NCI-H1694 (cell line): Measurements from ENCODE around the gene CD177.
"Not testable (repeated sequence)": the region's sequence is repeated elsewhere in the genome, so short reads cannot be mapped to it uniquely, and the experiment has no call there.

ENCODE experiments used
- DNase-seq: peaks from one replicate; lab custom pipeline; 2025; lab: John Stamatoyannopoulos, UW

CD177 gene

DNA sequence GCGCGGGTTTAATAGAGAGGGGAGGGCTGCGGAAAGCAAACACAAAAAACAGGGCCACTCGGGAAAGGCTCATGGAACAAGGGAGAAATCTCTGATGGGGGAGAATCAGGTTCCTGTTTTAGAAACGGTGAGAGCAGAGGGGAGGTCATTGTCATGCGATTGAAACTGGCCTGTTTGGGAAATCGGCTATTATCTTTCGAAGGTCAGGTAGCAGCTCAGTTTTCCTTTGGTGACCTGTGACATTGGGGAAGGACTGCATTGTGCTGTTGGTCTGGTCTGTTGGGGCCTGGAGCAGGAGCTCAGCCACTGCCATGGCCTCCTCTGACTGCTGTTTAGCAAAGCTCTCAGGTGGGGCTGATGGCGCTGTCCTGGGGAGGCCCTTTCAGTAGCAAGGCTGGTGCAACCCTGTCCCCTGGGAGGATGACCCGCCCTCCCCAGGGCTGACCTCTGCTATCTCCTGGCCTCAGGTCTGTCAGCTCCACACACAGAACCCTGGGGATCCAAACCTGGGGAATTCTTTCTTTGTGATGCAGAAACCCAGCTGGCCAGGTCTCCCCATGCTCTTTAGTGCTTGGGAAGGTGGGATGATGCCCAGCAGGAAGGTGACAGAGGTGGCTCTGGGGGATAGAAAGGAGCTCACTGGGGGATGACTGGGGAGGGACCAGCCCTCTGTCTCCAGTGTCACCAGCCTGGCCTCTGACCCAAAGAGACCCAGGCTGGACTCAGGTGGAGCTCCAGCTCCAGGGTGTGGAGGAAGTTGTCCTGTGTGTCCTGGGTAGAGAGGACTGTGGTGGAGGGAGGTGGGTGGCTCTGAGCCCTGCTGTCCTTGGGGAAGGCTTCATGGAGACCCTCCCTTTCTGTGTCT lies 21.2 kb upstream of the CD177 start:
- DNase-seq: no peak

DNA sequence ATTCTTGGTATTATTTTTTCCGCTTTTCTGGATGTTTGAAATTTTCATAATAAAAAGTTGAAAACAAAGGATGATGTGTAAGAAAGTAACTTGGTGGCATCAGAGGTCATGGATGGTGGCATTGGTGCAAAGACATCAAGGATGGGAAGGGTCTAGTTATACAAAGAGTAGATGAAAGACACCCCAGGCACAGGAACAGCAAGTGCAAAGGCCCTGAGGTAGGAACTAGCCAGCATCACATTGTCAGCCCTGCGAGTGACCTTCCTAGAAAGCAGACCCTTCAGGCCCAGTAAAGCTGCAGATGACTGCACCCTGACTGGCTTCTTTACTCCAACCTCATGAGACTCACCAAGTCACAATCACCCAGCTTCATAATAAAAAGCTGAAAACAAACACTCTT lies 17.0 kb upstream of the CD177 start:
- not testable (repeated sequence) for DNase-seq

DNA sequence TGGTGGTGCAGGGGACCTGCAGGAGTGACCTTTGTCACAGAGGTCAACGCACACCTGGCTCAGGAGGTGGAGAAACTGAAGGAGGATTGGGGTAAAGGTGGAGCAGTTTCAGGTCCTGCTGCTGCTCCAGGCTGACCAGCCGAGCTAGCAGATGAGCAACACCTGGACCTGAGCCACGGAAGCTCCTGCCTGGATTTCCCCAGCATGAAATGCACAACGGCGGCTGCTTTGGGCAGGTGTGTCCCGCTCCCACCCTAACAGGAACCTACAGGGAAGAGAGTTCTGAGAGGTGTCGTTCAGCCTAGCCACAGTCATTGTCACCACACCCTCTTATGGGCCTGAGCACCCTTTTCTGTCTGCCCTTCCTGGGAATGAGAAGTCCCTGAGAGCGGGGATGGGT lies 15.7 kb upstream of the CD177 start:
- no peak for DNase-seq

DNA sequence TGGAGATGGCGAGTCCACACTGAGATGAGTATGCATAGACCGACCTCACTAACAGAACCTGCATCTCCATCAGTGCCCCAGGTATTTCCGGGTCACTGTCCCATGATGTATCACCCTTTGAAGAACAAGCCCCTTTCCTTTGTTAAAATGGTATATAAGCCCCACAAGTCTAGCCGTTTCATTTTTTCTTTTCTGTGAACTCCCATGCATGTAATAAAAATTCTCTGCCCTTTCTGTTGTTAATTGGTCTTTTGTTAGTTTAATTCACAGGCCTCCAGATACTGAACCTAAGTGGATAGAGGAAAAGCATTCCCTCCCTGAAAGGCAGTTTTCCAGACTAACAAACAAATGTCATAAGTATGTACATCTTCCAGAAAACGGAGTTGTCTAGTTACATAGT lies 15.0 kb upstream of the CD177 start:
- no peak for DNase-seq

DNA sequence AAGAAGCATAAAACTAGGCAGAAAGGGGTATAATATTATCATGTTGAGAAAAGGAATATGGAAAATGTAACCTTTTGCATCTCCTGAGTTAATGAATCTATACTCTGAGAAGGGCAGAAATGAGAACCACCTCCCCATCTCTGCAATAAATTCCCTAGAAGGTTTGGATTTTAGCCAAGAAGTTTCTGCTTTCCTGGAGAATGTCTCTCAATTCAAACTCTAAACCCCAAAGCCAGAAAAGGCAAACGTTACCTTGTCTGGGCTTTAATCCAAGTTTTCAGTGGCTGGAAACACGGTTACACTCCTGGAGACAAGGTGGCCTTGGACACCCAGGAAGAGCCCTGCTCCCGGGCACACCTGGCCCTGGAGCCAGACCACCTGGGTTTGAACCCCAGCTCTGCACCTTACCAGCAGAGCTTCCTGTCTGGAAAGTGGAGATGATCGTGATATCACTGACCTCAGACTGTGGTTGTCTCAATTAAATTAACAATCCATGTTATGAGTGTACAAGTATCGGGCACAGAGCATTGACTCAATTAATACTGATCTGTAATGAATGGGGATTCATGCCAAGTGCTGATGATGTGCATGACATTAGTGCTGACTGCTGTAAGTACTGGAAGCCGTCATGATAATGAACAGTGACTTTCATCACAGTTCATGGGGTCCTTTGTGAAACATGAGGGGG lies 14.1 kb upstream of the CD177 start:
- DNase-seq: not testable (repeated sequence)

DNA sequence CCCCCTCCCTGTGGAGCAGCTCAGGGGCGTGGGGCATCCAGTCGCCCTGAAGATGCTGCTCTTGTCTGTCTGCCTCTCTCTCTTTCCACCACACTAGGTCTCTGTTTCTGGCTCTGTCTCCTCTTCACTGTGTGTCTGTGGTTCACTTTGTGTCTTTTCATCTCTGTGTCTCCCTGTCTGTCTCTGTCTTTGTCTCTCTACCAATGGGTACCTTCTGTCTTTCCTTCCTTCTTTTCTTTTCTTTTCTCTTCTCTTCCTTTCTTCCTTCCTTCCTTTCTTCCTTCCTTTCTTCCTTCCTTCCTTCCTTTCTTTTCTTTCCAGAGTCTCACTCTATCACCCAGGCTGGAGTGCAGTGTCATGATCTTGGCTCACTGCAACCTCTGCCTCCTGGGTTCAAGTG lies 13.4 kb upstream of the CD177 start:
- not testable (repeated sequence) for DNase-seq

DNA sequence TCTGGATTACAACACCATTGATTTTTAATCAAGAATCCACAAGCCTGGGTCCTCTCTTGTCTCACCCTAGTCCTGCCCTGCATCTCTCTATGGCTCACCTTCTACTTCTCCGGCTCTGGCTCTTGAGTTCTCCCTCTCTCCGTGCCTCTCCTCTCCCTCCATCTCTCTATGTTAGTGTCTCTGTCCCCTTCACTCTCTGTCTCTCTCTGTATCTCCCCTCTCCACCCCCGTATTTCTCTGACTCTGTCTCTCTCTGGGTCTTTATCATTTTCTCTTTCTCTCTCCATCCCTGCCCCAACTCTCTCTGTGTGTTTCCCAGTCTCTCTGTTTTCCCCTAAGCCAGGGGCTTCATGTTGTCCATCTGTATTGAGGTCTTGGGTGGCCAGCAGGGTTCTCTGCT lies 12.4 kb upstream of the CD177 start:
- DNase-seq: not testable (repeated sequence)

DNA sequence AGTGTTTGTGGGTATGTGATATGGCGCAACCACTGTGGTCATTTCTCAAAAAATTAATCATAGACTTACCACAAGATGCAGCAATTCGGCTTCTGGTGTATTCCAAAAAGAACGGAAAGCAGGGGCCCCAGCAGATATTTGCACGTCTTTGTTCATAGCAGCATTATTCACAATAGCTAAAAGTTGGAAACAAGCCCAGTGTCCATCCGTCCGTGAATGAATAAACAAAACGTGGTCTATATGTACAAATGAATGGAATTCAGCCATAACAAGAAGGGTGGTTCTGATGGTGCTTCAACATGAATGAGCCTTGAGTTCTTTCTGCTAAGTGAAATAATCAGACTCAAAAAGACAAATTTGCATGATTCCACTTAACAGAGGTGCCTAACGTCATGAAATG lies 11.4 kb upstream of the CD177 start:
- not testable (repeated sequence) for DNase-seq

DNA sequence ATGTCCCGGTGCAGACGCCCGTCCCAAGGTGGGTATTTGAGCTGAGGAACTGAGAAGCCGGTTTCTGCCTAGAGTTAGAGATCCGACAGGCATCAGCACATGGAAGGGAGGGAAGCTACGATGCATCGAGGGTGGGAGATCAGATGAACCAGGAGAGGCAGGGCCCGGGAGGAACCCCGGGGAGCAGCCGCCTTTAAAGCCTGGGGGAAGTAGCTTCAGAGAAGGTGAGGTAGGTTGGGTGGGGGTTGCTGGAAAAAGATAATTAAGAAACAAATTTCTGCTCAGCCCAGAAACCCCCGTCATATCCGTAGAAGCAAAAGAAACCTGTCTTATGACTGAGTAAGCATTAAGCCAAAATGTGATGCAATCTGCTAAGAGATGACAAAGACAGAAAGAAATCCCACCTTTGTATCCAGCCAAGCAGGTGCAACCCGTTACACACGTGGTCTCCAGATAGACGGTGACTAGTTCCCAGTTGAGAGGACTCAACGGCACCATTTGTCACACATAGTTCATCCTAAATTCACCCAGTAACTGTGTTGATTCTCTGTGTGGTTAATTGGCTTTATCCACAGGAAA lies 9.1 kb upstream of the CD177 start:
- not testable (repeated sequence) for DNase-seq

DNA sequence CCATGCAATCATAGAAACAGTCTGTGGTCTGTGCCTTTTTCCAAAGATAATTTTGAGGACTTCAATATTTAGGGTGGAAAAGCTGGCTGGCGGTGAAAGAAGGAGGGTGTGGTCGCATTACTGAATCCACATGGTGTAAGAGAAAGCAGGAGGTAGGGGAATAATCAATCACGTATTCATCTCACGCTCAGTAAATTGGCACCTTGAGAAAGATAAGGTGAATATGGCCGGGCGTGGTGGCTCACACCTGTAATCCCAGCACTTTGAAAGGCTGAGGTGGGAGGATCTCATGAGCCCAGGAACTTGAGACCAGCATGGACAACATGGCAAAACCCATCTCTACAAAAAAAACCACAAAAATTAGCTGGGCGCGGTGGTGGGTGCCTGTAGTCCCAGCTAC lies 3.7 kb upstream of the CD177 start:
- not testable (repeated sequence) for DNase-seq

DNA sequence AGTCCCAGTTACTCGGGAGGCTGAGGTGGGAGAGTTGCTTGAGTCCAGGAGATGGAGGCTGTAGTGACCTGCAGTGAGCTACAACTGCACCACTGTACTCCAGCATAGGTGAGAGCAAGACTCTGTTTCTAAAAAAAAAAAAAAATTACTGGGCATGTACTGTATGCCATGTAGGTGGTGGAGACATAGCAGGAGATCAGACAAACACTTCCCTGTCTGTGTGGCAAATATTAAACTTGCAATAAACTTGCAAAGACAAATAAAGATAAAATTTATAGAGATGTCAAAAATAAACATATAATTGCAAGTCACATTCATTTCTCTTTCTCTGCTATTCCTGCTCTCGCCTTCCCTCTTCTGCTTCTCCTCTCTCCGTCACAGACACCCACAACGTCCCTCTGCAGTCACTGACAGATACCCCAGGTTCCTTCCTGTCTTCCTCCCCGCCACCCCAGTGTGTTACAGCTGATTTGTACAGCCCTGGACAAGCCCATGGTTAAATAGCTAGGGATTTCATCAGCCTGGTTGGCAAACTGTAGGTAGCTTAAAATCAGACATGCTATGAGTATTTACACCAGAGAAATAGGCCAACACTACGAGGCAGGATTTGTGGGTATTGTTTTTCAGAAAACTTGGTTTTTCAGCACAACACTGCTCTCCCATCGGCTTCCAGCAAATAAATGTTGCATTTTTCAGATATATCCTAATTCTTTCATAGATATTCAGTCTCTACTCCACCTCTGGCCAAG lies 1.3 kb upstream of the CD177 start:
- no peak for DNase-seq

DNA sequence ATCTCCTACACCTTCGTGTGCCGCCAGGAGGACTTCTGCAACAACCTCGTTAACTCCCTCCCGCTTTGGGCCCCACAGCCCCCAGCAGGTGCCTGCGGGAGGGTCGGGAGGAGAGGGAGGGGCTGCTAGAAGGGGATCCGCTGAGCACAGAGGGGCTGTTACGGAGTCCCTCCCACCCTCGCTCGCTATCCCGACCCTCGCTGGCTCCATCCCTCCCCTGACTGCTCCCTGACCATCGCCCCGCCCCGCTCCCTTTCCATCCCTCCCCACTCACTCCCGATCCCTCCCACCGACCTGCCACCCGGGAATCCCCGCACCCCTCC lies 780 bp downstream of the CD177 start:
- no peak for DNase-seq

DNA sequence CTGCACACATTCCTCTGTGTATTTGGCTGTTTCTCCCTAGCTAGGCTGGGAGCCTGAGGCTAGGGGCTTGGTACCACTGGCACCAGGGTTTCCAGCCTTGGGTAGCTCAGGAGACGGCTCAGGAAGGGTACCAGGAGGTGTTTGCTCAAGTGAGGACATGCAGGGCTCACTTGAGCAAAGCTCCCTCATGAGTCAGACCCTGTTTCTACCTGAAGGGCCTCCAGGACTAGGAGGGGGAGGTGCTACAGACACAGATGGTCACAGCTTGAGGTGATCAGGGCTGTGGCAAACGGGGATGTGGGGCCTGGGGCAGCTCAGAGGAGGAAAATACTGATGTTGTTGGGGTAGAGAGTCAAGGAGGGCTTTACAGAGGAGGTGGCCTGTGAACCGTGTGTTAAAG lies 3.3 kb downstream of the CD177 start:
- not testable (repeated sequence) for DNase-seq

DNA sequence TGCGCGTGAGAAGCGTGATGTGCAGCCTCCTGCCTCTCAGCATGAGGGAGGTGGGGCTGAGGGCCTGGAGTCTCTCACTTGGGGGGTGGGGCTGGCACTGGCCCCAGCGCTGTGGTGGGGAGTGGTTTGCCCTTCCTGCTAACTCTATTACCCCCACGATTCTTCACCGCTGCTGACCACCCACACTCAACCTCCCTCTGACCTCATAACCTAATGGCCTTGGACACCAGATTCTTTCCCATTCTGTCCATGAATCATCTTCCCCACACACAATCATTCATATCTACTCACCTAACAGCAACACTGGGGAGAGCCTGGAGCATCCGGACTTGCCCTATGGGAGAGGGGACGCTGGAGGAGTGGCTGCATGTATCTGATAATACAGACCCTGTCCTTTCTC lies 8.7 kb downstream of the CD177 start:
- no peak for DNase-seq

DNA sequence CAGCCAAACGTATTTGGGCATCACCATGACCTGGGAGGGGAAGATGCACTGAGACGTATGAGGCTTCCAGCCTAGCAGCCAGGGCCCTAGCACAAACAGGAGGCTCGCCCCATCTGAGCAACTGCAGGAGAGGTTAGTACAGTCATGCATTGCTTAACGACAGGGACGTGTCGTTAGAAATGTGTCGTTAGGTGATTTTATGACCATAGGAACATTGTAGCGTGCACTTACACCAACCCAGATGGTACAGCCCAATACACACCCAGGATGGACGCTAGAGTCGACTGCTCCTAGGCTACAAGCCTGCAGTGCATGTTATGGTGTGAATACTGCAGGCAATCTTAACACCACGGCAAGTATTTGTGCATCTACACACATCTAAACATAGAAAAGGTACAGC lies 9.3 kb downstream of the CD177 start:
- no peak for DNase-seq

DNA sequence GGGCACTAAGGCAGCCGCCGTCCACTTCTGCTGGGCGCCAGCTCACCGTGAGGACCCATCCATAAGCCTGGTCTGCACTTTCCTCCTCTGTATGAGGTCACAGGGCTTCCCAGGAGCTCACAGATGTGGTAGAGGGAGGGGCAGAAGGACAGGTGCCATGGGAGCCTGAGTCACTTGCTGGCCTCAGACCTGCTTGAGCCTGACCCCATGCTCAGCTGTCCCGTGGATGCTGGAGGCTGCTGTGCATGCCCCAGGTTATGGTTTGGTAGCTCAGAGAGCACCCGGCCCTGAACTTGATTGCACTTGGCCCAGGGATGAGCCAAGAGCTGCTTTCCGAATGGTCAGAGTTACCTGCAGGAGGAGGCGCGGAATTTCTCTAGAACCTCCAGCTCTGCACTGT lies 12.2 kb downstream of the CD177 start:
- DNase-seq: not testable (repeated sequence)

DNA sequence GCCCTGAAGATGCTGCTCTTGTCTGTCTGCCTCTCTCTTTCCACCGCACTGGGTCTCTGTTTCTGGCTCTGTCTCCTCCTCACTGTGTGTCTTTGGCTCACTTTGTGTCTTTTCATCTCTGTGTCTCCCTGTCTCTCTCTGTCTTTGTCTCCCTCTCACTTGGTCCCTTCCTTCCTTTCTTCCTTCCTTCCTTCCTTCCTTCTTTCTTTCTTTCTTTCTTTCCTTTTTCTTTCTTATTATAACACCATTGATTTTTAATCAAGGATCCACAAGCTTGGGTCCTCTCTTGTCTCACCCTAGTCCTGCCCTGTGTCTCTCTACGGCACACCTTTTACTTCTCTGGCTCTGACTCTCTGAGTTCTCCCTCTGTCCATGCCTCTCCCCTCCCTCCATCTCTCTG lies 14.3 kb downstream of the CD177 start:
- no peak for DNase-seq

DNA sequence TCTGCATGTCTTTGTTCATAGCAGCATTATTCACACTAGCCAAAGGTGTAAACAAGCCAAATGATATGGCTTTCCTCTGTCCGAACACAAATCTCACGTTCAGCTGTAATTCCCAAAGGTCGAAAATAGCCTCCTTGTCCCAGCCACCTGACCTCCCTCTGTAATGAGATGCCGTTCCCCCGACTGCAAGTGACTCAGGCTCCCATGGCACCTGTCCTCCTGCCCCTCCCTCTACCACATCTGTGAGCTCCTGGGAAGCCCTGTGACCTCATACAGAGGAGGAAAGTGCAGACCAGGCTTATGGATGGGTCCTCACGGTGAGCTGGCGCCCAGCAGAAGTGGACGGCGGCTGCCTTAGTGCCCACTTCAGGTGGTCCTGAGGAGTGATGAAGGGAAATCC lies 15.4 kb downstream of the CD177 start:
- not testable (repeated sequence) for DNase-seq

DNA sequence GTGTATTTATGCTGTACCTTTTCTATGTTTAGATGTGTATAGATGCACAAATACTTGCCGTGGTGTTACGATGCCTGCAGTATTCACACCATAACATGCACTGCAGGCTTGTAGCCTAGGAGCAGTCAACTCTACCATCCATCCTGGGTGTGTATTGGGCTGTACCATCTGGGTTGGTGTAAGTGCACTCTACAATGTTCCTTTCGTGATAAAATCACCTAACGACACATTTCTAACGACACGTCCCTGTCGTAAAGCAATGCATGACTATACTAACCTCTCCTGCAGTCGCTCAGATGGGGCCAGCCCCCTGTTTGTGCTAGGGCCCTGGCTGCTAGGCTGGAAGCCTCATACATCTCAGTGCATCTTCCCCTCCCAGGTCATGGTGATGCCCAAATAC lies 18.4 kb downstream of the CD177 start:
- no peak for DNase-seq

DNA sequence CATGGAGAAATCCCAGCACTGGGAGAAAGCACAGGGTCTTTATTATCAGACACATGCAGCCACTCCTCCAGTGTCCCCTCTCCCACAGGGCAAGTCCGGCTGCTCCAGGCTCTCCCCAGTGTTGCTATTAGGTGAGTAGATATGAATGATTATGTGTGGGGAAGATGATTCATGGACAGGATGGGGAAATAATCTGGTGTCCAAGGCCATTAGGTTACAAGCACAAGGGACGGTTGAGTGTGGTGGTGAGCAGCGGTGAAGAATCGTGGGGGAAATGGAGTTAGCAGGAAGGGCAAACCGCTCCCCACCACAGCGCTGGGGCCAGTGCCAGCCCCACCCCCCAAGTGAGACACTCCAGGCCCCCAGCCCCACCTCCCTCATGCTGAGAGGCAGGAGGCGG lies 19.0 kb downstream of the CD177 start:
- no peak for DNase-seq

DNA sequence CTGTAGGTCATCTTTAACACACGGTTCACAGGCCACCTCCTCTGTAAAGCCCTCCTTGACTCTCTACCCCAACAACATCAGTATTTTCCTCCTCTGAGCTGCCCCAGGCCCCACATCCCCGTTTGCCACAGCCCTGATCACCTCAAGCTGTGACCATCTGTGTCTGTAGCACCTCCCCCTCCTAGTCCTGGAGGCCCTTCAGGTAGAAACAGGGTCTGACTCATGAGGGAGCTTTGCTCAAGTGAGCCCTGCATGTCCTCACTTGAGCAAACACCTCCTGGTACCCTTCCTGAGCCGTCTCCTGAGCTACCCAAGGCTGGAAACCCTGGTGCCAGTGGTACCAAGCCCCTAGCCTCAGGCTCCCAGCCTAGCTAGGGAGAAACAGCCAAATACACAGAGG lies 24.1 kb downstream of the CD177 start:
- DNase-seq: not testable (repeated sequence)

DNA sequence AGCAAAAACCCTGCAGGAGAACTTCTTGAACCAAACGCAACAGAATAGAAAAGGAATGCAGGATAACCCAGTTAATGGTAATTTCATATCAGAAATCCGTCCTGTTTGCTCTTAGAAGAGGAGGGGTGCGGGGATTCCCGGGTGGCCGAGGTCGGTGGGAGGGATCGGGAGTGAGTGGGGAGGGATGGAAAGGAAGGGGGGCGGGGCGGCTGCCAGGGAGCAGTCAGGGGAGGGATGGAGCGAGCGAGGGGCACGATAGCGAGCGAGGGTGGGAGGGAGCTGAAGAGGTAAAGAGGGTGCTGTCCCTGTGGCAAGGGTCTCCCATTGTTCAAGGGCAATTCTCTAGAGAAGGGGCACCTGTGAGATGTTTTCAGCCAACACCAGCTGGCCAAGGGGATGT lies 26.5 kb downstream of the CD177 start:
- no peak for DNase-seq
